Neuronal stem cell (in vitro differentiated cells): ENCODE results near the gene SEMA3E.
A peak's percentile ranks its signal among the peaks of the same experiment; 100 is the strongest.

ENCODE experiments used
- DNase-seq: peaks from one replicate; pipeline ENCODE4 v3.0.0-alpha.2; 2013; ENCODE audit warnings: low spot score
- H2AFZ ChIP-seq: one replicate; pipeline ENCODE4 v1.6.1; 2013; ENCODE audit warnings: mild to moderate bottlenecking, low read length, inconsistent platforms
- H2AK5ac ChIP-seq: 2 replicates; pipeline ENCODE4 v1.6.1; 2013; ENCODE audit warnings: low read depth, mild to moderate bottlenecking, inconsistent platforms, low read length, moderate library complexity, mixed read lengths
- H2BK120ac ChIP-seq: 2 replicates; pipeline ENCODE4 v1.6.1; 2013; ENCODE audit warnings: low read depth, mild to moderate bottlenecking, inconsistent platforms, low read length, moderate library complexity, mixed read lengths
- H2BK12ac ChIP-seq: one replicate; pipeline ENCODE4 v1.6.1; 2013; ENCODE audit warnings: low read length, inconsistent platforms
- H2BK15ac ChIP-seq: 2 replicates; pipeline ENCODE4 v1.6.1; 2013; ENCODE audit warnings: mild to moderate bottlenecking, low read length, inconsistent platforms, mixed read lengths
- H2BK5ac ChIP-seq: one replicate; pipeline ENCODE4 v1.6.1; 2013; ENCODE audit warnings: inconsistent platforms, mild to moderate bottlenecking, low read length, moderate library complexity
- H3K14ac ChIP-seq: one replicate; pipeline ENCODE4 v1.6.1; 2013; ENCODE audit warnings: low read length, inconsistent platforms
- H3K18ac ChIP-seq: 2 replicates; pipeline ENCODE4 v1.6.1; 2013; ENCODE audit warnings: low read length, inconsistent platforms
- H3K23ac ChIP-seq: 2 replicates; pipeline ENCODE4 v1.6.1; 2013; ENCODE audit warnings: low read depth, mild to moderate bottlenecking, mixed read lengths, low read length, inconsistent platforms; ENCODE audit not compliant: poor library complexity
- H3K27ac ChIP-seq: replicated peaks from 3 replicates; pipeline ENCODE4 v1.5.1; 2013; ENCODE audit warnings: low read length, inconsistent platforms
- H3K27me3 ChIP-seq, 3 experiments: 2 replicates each; pipeline ENCODE4 v1.6.1; 2013; ENCODE audit warnings: low read length in 3 of 3, mild to moderate bottlenecking in 2 of 3, inconsistent platforms in 1 of 3, low read depth in 1 of 3, mixed read lengths in 1 of 3, moderate library complexity in 1 of 3; ENCODE audit not compliant: control insufficient read depth in 3 of 3, insufficient read depth in 3 of 3
- H3K36me3 ChIP-seq, 2 donors: replicated peaks in 1 of 2; 2 replicates each; pipeline ENCODE4 v1.6.1; 2013; ENCODE audit warnings: low read length in 2 of 2; ENCODE audit not compliant: control insufficient read depth in 2 of 2, insufficient read depth in 2 of 2
- H3K4ac ChIP-seq: 2 replicates; pipeline ENCODE4 v1.6.1; 2013; ENCODE audit warnings: inconsistent platforms, mild to moderate bottlenecking, low read length, moderate library complexity
- H3K4me1 ChIP-seq, 2 donors: 1 replicate in 1 of 2; 2 replicates in 1 of 2; pipeline ENCODE4 v1.6.1; 2013; ENCODE audit warnings: low read length in 2 of 2, low read depth in 1 of 2; ENCODE audit not compliant: control insufficient read depth in 2 of 2, insufficient read depth in 1 of 2
- H3K4me2 ChIP-seq: one replicate; pipeline ENCODE4 v1.6.1; 2013; ENCODE audit warnings: mild to moderate bottlenecking, low read length, inconsistent platforms; ENCODE audit not compliant: insufficient read depth, poor library complexity, severe bottlenecking
- H3K4me3 ChIP-seq, 2 donors: 2 replicates each; pipeline ENCODE4 v1.5.1; 2013; ENCODE audit warnings: low read length in 2 of 2, mild to moderate bottlenecking in 2 of 2, inconsistent platforms in 1 of 2, moderate library complexity in 1 of 2
- H3K79me1 ChIP-seq: one replicate; pipeline ENCODE4 v1.6.1; 2013; ENCODE audit warnings: low read depth, mild to moderate bottlenecking, inconsistent platforms, low read length, moderate library complexity
- H3K9ac ChIP-seq: one replicate; pipeline ENCODE4 v1.6.1; 2013; ENCODE audit warnings: mild to moderate bottlenecking, low read depth, low read length, inconsistent platforms; ENCODE audit not compliant: poor library complexity
- H3K9me3 ChIP-seq, 2 donors: replicated peaks in 1 of 2; 2 replicates each; pipeline versions ENCODE3 to v1.6.1; 2013; ENCODE audit warnings: low read length in 2 of 2, mild to moderate bottlenecking in 2 of 2, inconsistent platforms in 1 of 2, low read depth in 1 of 2, mixed read lengths in 1 of 2, moderate library complexity in 1 of 2; ENCODE audit not compliant: control insufficient read depth in 2 of 2, insufficient read depth in 1 of 2
- H4K8ac ChIP-seq: one replicate; pipeline ENCODE4 v1.6.1; 2013; ENCODE audit warnings: low read depth, mild to moderate bottlenecking, inconsistent platforms, low read length, moderate library complexity
- H4K91ac ChIP-seq: one replicate; pipeline ENCODE4 v1.6.1; 2013; ENCODE audit warnings: low read length, low read depth, mild to moderate bottlenecking, inconsistent platforms; ENCODE audit not compliant: poor library complexity
- WGBS, 2 donors: extraction: QIAGEN DNeasy Blood & Tissue Kit; methylation state at CpG; one replicate each; pipeline ENCODE4 v1.1.7; 2013; ENCODE audit warnings: missing lambda C conversion rate in 2 of 2, mixed read lengths in 1 of 2; ENCODE audit not compliant: insufficient read length in 2 of 2, insufficient replicate concordance in 1 of 2; ENCODE audit errors: extremely low coverage in 2 of 2; 5-methylcytosine and 5-hydroxymethylcytosine counted together

SEMA3E gene

GRCh38 chr7:83487801-83488200 lies 161.1 kb downstream of the SEMA3E start:
- no CpG with 5 or more reads among the region's 2 CpGs for WGBS, 2 donors
- Histone ChIP-seq H3K36me3 (no peaks in the 10 kb centered on the region), H2BK5ac (no peak overlapping the region), H3K14ac (no peak overlapping the region), H2BK15ac (no peak overlapping the region), H4K8ac (no peak overlapping the region), H2BK120ac (no peak overlapping the region), H2BK12ac (no peak overlapping the region), H3K79me1 (no peaks in the 10 kb centered on the region), H3K4me2 (no peak overlapping the region), H3K9ac (no peak overlapping the region), H3K4me3 (no peak overlapping the region), H2AK5ac (no peak overlapping the region), H4K91ac (no peak overlapping the region), H3K27me3 (no peaks in the 10 kb centered on the region), H3K23ac (no peak overlapping the region), H3K27ac (no peak overlapping the region), H2AFZ (peak overlapping the region; percentile 43), H3K4ac (no peak overlapping the region), H3K18ac (no peak overlapping the region), H3K4me1 (no peaks in the 10 kb centered on the region), H3K9me3 (no peaks in the 10 kb centered on the region)
- no peak for DNase-seq

- H3K4me3 ChIP-seq = no peak overlapping the region
- no peak overlapping the region for H3K9ac ChIP-seq
- no peaks in the 10 kb centered on the region for H3K27me3 ChIP-seq
- no peak overlapping the region for H2BK5ac ChIP-seq
- no peaks in the 10 kb centered on the region for H3K36me3 ChIP-seq
- H4K8ac ChIP-seq = no peak overlapping the region
- H3K4ac ChIP-seq = no peak overlapping the region
- H2AK5ac ChIP-seq = no peak overlapping the region
- H3K4me2 ChIP-seq = no peak overlapping the region
- no peak overlapping the region for H2BK15ac ChIP-seq
- no peak overlapping the region for H2AFZ ChIP-seq
- no peak overlapping the region for H3K23ac ChIP-seq
- H3K27ac ChIP-seq = no peak overlapping the region
- no peaks in the 10 kb centered on the region for H3K4me1 ChIP-seq
- H4K91ac ChIP-seq = no peak overlapping the region
- H2BK120ac ChIP-seq = no peak overlapping the region
- no peak overlapping the region for H2BK12ac ChIP-seq
- H3K9me3 ChIP-seq = no peaks in the 10 kb centered on the region
- H3K14ac ChIP-seq = no peak overlapping the region
- no peak overlapping the region for H3K18ac ChIP-seq
- DNase-seq = no peak
- whole genome bisulfite sequencing, 2 donors = no CpG with 5 or more reads among the region's 2 CpGs
- H3K79me1 ChIP-seq = no peaks in the 10 kb centered on the region
Measured at GRCh38 chr7:83486957-83487356, 162.0 kb downstream of the SEMA3E start.

GRCh38 chr7:83486536-83486935 lies 162.4 kb downstream of the SEMA3E start:
- Histone ChIP-seq H3K9ac (no peak overlapping the region), H3K36me3 (no peaks in the 10 kb centered on the region), H3K79me1 (no peaks in the 10 kb centered on the region), H3K27ac (no peak overlapping the region), H3K4me2 (no peak overlapping the region), H3K4me1 (no peaks in the 10 kb centered on the region), H3K4me3 (no peak overlapping the region), H3K9me3 (no peaks in the 10 kb centered on the region), H2BK120ac (no peak overlapping the region), H3K18ac (no peak overlapping the region), H2AK5ac (no peak overlapping the region), H4K8ac (no peak overlapping the region), H2AFZ (no peak overlapping the region), H2BK15ac (no peak overlapping the region), H3K14ac (no peak overlapping the region), H3K23ac (no peak overlapping the region), H3K27me3 (no peaks in the 10 kb centered on the region), H2BK12ac (no peak overlapping the region), H4K91ac (no peak overlapping the region), H2BK5ac (no peak overlapping the region), H3K4ac (no peak overlapping the region)
- DNase-seq = no peak
- no CpG with 5 or more reads among the region's 2 CpGs for WGBS, 2 donors

GRCh38 chr7:83484826-83485225 lies 164.1 kb downstream of the SEMA3E start:
- H3K4me2 ChIP-seq = no peak overlapping the region
- H2BK15ac ChIP-seq = no peak overlapping the region
- no peaks in the 10 kb centered on the region for H3K9me3 ChIP-seq
- H3K4me1 ChIP-seq = no peaks in the 10 kb centered on the region
- H3K9ac ChIP-seq = no peak overlapping the region
- no peak overlapping the region for H2AK5ac ChIP-seq
- no peak overlapping the region for H3K4me3 ChIP-seq
- H3K14ac ChIP-seq = no peak overlapping the region
- no peaks in the 10 kb centered on the region for H3K27me3 ChIP-seq
- no peak overlapping the region for H3K27ac ChIP-seq
- H2BK12ac ChIP-seq = no peak overlapping the region
- no peak overlapping the region for H2BK120ac ChIP-seq
- H3K36me3 ChIP-seq = no peaks in the 10 kb centered on the region
- H3K18ac ChIP-seq = no peak overlapping the region
- no peak for DNase-seq
- no peak overlapping the region for H2AFZ ChIP-seq
- H2BK5ac ChIP-seq = no peak overlapping the region
- H3K79me1 ChIP-seq = no peaks in the 10 kb centered on the region
- H3K23ac ChIP-seq = no peak overlapping the region
- H3K4ac ChIP-seq = no peak overlapping the region
- WGBS, 2 donors = no CpG with 5 or more reads among the region's 1 CpG
- H4K91ac ChIP-seq = no peak overlapping the region
- no peak overlapping the region for H4K8ac ChIP-seq
